NB4 (cell line): ENCODE data around the gene AFAP1L2.

Experiments
- DNase-seq: peaks from one replicate; pipeline ENCODE4 v3.0.0; 2010; ENCODE audit warnings: low read depth
- H3K4me3 ChIP-seq: one replicate; pipeline ENCODE4 v1.5.1; 2011; ENCODE audit warnings: mild to moderate bottlenecking, low read depth, low read length, moderate library complexity
- MYC ChIP-seq: IDR thresholded peaks from 2 replicates; pipeline ENCODE4 v1.6.1; 2011; ENCODE audit warnings: low read depth, low read length
- POLR2A ChIP-seq: IDR thresholded peaks from 2 replicates; pipeline ENCODE4 v1.6.1; 2011; ENCODE audit warnings: mild to moderate bottlenecking; ENCODE audit not compliant: insufficient read length; ENCODE audit errors: extremely low read depth
- TF ChIP-seq, protein P1 (sequence below): IDR thresholded peaks from 2 replicates; pipeline ENCODE4 v1.6.1; 2011; ENCODE audit warnings: low read depth, low read length
- TF ChIP-seq, protein P2 (sequence below): IDR thresholded peaks from one replicate; pipeline ENCODE4 v1.5.1; 2012; ENCODE audit warnings: low read depth, low read length

AFAP1L2 gene

DNA sequence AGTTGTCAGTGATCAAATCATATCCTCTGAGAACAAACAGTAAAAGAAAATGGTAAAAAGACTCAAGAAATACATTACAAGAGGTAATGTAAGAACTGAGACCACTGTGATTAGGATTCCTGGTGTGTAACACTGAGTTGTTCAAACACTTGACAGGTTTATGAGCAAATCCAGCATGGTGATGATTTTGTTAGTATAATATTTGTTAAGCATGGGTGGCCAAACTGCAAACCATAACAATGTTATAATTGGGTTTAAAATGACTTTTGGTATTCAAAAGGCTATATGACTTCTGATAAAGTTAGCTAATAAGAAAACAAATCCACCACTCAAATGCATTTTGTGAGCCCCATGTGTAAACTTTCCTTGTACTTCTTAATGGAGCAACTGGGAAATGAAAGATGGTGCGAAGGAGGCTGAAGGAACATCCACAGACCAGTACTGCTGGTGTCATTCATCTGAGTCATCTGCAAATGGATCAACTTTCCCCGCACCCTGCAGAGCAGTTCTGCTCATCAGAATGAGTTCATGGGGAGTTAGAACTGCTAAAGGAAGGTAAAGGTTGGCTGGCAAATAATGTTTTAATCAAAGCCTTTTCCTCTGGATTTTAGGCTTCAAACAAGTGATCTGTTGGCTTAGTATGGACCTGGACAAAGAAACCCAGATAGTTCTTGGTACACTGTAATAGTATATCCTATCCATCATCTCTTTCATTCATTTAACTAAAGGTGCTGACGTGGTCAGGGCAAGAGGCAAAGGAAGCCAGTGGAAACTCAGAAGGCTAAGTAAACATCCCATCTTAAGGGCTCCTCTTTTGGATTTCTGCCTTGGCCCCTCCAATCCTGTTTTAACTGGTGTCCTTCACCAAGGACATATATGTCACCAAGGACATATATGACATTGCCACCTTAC lies 45.0 kb downstream of the AFAP1L2 start:
- DNase-seq: no peak
- TF ChIP-seq, protein P1, sequence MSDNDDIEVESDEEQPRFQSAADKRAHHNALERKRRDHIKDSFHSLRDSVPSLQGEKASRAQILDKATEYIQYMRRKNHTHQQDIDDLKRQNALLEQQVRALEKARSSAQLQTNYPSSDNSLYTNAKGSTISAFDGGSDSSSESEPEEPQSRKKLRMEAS: no peak
- TF ChIP-seq MYC (no peak), POLR2A (no peak)
- TF ChIP-seq, protein P2, sequence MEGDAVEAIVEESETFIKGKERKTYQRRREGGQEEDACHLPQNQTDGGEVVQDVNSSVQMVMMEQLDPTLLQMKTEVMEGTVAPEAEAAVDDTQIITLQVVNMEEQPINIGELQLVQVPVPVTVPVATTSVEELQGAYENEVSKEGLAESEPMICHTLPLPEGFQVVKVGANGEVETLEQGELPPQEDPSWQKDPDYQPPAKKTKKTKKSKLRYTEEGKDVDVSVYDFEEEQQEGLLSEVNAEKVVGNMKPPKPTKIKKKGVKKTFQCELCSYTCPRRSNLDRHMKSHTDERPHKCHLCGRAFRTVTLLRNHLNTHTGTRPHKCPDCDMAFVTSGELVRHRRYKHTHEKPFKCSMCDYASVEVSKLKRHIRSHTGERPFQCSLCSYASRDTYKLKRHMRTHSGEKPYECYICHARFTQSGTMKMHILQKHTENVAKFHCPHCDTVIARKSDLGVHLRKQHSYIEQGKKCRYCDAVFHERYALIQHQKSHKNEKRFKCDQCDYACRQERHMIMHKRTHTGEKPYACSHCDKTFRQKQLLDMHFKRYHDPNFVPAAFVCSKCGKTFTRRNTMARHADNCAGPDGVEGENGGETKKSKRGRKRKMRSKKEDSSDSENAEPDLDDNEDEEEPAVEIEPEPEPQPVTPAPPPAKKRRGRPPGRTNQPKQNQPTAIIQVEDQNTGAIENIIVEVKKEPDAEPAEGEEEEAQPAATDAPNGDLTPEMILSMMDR: no peak
- H3K4me3 ChIP-seq: no peak overlapping the region

DNA sequence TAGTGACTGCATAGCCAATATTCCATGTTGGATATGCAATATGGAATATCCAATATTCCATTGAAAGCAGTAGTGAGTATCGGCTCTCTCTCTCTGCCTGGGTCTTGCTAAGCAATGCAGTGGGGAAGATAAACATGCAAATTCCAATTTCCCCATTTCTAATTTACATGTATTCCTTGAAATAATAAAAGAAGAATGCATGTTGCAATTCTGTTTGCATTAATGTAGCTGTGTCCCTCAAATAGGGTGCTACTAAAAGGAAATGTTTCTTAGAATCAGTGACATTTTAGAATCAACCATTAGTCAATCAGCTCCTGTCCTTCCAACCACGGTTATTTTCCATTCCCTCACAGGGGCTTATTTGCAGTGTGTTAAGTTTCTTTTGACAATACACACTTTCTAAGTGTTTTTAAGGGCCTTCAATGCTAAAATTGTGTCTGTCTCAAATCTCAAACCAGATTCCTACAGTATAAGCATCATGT lies 46.7 kb downstream of the AFAP1L2 start:
- no peak for DNase-seq
- TF ChIP-seq POLR2A (no peak), MYC (no peak)
- TF ChIP-seq, protein P2: no peak
- TF ChIP-seq, protein P1: no peak
- no peak overlapping the region for H3K4me3 ChIP-seq

DNA sequence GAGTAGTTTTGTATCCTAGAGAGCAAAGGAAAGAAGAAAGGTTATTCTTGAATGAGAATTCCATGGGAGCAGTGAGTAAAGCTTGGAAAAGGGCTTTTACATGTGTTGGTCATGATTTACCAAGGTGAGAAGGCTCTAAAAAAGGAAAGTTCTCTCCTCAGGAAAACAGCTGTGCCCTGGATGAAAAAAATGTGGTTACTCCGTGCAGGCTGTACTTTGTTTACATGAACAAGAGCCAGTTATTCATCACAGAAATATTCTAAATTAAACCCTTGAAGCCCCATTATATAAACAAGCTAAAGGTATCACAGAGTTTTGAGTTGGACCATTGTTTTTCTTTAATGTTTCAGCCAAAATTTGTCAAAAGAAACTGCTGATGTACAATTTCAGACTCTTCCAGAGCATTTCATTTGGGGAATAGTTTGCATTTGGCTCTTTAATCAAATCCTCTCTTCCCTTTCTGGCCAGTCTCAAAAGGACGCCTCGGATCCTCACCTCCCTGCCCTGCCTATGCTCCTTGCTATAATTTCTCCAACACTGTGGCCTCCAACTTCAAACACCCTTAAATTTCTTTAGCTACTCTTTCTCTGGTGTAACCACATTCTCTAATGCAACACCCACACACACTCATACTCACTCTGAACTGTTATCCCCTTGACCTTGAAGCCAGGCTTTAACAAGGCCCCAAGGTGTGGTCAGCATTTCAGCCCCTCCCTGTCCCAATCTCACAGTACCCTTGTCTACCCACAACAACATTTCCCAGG lies 47.4 kb downstream of the AFAP1L2 start:
- no peak overlapping the region for H3K4me3 ChIP-seq
- DNase-seq: no peak
- no peak for TF ChIP-seq POLR2A
- TF ChIP-seq, protein P1: no peak
- no peak for TF ChIP-seq MYC
- TF ChIP-seq, protein P2: no peak

DNA sequence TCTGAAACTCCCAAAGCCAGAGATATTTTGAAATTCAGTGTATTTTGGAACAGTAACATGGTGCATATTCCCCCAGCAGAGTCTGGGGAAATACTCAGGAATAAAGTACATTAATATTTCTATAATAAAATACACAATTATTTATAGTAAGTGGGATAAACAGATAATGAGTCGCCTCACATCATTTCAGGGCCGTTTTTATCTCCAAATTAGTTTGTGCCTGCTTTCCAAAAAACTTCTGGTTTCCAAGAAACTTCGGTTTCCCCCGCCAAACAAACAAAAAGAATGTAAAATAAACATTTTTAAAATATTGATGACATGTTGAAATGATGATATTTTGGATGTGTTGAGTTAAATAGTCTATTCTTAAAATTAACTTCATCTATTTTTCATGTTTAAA lies 48.2 kb downstream of the AFAP1L2 start:
- no peak overlapping the region for H3K4me3 ChIP-seq
- TF ChIP-seq POLR2A (no peak), MYC (no peak)
- TF ChIP-seq, protein P2: no peak
- TF ChIP-seq, protein P1: no peak
- DNase-seq: no peak

DNA sequence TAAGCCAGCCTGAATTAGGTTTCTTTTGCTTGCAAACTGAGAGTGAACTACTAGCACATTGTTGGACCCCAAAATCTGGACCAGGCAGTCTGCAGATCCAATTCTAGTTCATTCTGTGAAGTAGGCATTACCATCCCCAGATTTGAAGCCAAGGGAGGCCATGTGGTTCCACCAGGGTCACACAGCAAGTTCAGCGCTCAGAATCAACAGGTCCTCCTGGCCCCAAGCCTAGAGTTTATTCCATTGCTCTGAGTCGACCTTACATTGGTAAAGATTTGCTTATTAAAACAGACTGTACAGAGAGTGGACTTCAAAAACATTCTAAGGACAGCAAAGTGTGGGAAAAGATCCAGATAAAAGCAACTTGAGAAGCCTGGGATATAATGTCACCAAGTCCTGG lies 50.9 kb downstream of the AFAP1L2 start:
- no peak for DNase-seq
- TF ChIP-seq POLR2A (no peak), MYC (no peak)
- TF ChIP-seq, protein P1: no peak
- TF ChIP-seq, protein P2: no peak
- H3K4me3 ChIP-seq: no peak overlapping the region
